ENCODE results near the gene SYVN1. TPM values are rescaled to one million over a fixed set of nuclear protein-coding genes. Genes with fewer than 3 reads are reported as not detected.

The SYVN1 gene
- total RNA-seq, 1 donor from 2014 or later: 52.6 TPM

DNA sequence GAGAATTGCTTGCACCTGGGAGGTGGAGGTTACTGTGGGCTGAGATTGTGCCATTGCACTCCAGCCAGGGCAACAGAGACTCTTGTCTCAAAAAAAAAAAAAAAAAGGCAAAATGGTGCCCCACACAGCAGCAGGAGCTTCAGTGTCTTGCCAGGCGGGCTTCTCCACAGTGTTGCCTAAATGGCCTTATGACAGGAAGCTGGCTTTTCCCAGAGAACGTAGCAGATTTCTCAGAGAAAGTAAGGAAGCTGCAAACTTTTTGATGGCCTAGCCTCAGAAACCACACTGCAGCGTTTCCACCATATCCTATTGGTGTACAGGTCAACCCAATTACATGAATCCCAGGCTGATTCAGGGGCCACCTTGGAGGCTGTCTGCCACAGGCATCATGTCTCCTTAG, 23.0 kb upstream of the SYVN1 start:
- Mint-ChIP-seq H3K27me3 (ENCODE audit: low read depth) (peaks cover 11% of the 10 kb centered on the region), H3K9me3 (no peaks in the 10 kb centered on the region), H3K27ac (no peak overlapping the region), H3K4me3 (no peak overlapping the region), H3K36me3 (no peaks in the 10 kb centered on the region), H3K4me1 (no peaks in the 10 kb centered on the region)
- TF ChIP-seq, protein P1, sequence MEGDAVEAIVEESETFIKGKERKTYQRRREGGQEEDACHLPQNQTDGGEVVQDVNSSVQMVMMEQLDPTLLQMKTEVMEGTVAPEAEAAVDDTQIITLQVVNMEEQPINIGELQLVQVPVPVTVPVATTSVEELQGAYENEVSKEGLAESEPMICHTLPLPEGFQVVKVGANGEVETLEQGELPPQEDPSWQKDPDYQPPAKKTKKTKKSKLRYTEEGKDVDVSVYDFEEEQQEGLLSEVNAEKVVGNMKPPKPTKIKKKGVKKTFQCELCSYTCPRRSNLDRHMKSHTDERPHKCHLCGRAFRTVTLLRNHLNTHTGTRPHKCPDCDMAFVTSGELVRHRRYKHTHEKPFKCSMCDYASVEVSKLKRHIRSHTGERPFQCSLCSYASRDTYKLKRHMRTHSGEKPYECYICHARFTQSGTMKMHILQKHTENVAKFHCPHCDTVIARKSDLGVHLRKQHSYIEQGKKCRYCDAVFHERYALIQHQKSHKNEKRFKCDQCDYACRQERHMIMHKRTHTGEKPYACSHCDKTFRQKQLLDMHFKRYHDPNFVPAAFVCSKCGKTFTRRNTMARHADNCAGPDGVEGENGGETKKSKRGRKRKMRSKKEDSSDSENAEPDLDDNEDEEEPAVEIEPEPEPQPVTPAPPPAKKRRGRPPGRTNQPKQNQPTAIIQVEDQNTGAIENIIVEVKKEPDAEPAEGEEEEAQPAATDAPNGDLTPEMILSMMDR (IDR thresholded peaks at IDR 0.05; ENCODE audit: unreplicated experiment): no peak
- DNase-seq (ENCODE audit: low spot score in 2 of 2, unreplicated experiment in 2 of 2): no peak

DNA sequence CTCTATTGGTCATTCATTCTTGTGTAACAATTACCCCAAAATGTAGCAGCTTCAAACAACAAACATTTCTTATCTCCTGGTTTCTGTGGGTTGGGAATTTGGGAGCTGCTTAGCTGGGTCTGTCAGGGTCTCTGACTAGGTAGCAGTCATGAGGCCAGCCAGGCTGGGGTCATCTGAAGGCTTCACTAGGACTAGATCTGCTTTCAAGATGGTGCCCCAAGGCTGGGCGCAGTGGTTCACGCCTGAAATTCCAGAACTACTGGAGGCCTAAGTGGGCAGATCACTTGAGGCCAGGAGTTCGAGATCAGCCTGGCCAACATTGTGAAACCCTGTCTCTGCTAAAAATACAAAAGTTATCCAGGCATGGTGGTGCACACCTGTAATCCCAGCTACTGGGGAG, 22.6 kb upstream of the SYVN1 start:
- no peaks in the 10 kb centered on the region for H3K4me1 Mint-ChIP-seq
- H3K36me3 Mint-ChIP-seq: no peaks in the 10 kb centered on the region
- TF ChIP-seq, protein P1 (IDR thresholded peaks at IDR 0.05; ENCODE audit: unreplicated experiment): no peak
- H3K9me3 Mint-ChIP-seq: no peaks in the 10 kb centered on the region
- peaks cover 11% of the 10 kb centered on the region for H3K27me3 Mint-ChIP-seq (ENCODE audit: low read depth)
- H3K4me3 Mint-ChIP-seq: no peak overlapping the region
- no peak overlapping the region for H3K27ac Mint-ChIP-seq
- DNase-seq (ENCODE audit: low spot score in 2 of 2, unreplicated experiment in 2 of 2): no peak

DNA sequence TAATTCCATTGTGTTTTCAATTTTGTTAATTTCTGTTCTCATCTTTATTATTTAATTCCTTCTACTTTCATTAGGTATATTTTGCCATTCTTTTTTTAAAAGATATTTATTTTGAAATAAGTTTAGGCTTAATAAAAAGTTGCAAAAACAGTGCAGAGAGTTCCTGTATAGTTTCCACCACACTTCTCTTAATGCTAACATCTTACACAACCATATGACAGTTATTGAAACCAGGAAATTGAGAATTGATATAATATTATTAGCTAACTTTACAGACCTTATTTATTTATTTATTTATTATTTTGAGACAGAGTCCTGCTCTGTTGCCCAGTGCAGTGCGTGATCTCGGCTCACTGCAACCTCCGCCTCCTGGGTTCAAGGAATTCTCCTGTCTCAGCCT, 21.9 kb upstream of the SYVN1 start:
- Mint-ChIP-seq H3K9me3 (no peaks in the 10 kb centered on the region), H3K4me1 (peaks cover 2% of the 10 kb centered on the region)

DNA sequence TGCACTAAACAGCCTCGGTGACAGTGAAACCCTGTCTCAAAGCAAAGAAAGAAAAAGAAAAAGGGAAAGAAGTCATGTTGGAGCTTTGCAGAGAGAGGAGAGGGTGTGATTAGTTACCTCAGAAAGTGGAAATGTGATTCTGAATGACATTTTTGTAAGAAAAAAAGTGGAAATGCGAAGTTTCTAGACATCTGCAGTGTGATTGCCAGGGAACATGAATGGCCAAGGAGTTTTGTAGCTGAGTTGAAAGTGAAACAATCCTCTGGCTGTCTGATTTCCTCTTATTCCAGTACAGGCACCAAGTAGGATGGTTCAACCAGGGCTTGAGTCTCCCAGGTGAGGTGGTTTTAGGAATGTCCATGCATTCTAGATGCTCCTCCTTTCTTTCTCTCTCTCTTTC, 17.8 kb upstream of the SYVN1 start:
- Mint-ChIP-seq H3K36me3 (no peaks in the 10 kb centered on the region), H3K4me3 (no peak overlapping the region), H3K27ac (peak overlapping the region; percentile 16), H3K9me3 (no peaks in the 10 kb centered on the region), H3K27me3 (ENCODE audit: low read depth) (peaks cover 10% of the 10 kb centered on the region), H3K4me1 (peaks cover 18% of the 10 kb centered on the region)
- TF ChIP-seq, protein P1 (IDR thresholded peaks at IDR 0.05; ENCODE audit: unreplicated experiment): no peak
- no peak for DNase-seq (ENCODE audit: low spot score in 2 of 2, unreplicated experiment in 2 of 2)

More for the DNA sequence above, 21.9 kb upstream of the SYVN1 start:
- no peak for DNase-seq (ENCODE audit: low spot score in 2 of 2, unreplicated experiment in 2 of 2)
- H3K27ac Mint-ChIP-seq: no peak overlapping the region
- no peak overlapping the region for H3K4me3 Mint-ChIP-seq
- TF ChIP-seq, protein P1 (IDR thresholded peaks at IDR 0.05; ENCODE audit: unreplicated experiment): no peak
- H3K36me3 Mint-ChIP-seq: no peaks in the 10 kb centered on the region
- H3K27me3 Mint-ChIP-seq (ENCODE audit: low read depth): peaks cover 13% of the 10 kb centered on the region

DNA sequence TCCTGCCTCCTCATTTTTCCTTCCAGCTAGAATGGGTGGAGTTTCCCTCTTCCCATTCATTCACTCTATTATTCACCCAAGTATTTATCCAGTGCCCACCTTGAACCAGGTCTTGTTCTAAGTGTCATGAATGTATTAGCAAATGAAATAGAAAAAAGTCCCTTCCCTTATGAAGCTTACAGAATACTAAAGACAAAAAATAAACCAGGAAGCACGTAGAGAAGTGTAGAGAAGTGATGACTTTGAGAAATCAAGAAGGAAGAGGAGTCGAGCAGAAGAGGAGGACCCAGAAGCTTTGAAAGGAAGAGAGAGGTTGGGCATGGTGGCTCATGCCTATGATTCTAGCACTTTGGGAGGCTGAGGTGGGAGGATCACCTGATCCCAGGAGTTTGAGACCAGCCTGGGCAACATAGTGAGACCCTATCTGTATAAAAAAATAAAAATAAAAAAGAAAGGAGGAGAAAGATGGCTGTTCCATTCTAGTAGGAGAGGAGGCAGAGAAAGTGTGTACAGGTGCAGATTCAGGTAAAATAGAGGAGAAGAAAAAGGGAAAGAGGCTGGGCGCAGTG, 17.1 kb upstream of the SYVN1 start:
- Mint-ChIP-seq H3K27ac (peak overlapping the region; percentile 95), H3K9me3 (no peaks in the 10 kb centered on the region), H3K27me3 (ENCODE audit: low read depth) (peaks cover 10% of the 10 kb centered on the region), H3K4me1 (peaks cover 18% of the 10 kb centered on the region), H3K4me3 (no peak overlapping the region), H3K36me3 (no peaks in the 10 kb centered on the region)
- TF ChIP-seq, protein P1 (IDR thresholded peaks at IDR 0.05; ENCODE audit: unreplicated experiment): no peak
- no peak for DNase-seq (ENCODE audit: low spot score in 2 of 2, unreplicated experiment in 2 of 2)

Measured in mesothelial cell of epicardium (in vitro differentiated cells).